MM.1S (cell line): ENCODE measurements around the gene UBR2.
"Not testable (repeated sequence)": the region's sequence is repeated elsewhere in the genome, so short reads cannot be mapped to it uniquely, and the experiment has no call there.

Source experiments
- DNase-seq: peaks from one replicate; pipeline ENCODE4 v3.0.0-alpha.2; 2015
- H2AFZ ChIP-seq: fragments of 300-600 bp; sonication (generic); 2 replicates; pipeline ENCODE4 v1.6.0; 2016; ENCODE audit warnings: antibody characterized with exemption, low read length
- H3F3A ChIP-seq: fragments of 300-600 bp; sonication (generic); 2 replicates; pipeline ENCODE4 v1.6.1; 2016; ENCODE audit warnings: mild to moderate bottlenecking, antibody characterized with exemption, low read length, moderate library complexity, mixed read lengths; ENCODE audit not compliant: insufficient read depth
- H3K27ac ChIP-seq: fragments of 300-600 bp; sonication (generic); 2 replicates; pipeline ENCODE4 v1.5.1; 2016; ENCODE audit warnings: mild to moderate bottlenecking, low read length
- H3K27me3 ChIP-seq: fragments of 300-600 bp; sonication (generic); replicated peaks from 2 replicates; pipeline ENCODE4 v1.6.0; 2016; ENCODE audit warnings: low read length; ENCODE audit not compliant: insufficient read depth
- H3K36me3 ChIP-seq: fragments of 300-600 bp; sonication (generic); replicated peaks from 2 replicates; pipeline ENCODE4 v1.6.1; 2016; ENCODE audit warnings: mild to moderate bottlenecking, low read length, mixed read lengths; ENCODE audit not compliant: insufficient read depth
- H3K4me1 ChIP-seq: fragments of 300-600 bp; sonication (generic); 2 replicates; pipeline ENCODE4 v1.6.1; 2016; ENCODE audit warnings: low read length, mixed read lengths
- H3K4me2 ChIP-seq: fragments of 300-600 bp; sonication (generic); 2 replicates; pipeline ENCODE4 v1.6.0; 2016; ENCODE audit warnings: low read depth, low read length
- H3K4me3 ChIP-seq: fragments of 300-600 bp; sonication (generic); 2 replicates; pipeline ENCODE4 v1.5.1; 2016; ENCODE audit warnings: low read length, mixed read lengths
- H3K79me2 ChIP-seq: fragments of 300-600 bp; sonication (generic); 2 replicates; pipeline ENCODE4 v1.6.1; 2016; ENCODE audit warnings: mixed run types, low read length, mixed read lengths
- H3K9ac ChIP-seq: fragments of 300-600 bp; sonication (generic); 2 replicates; pipeline ENCODE4 v1.6.1; 2016; ENCODE audit warnings: low read length, mixed read lengths
- H3K9me2 ChIP-seq: fragments of 300-600 bp; sonication (generic); replicated peaks from 2 replicates; pipeline ENCODE4 v1.6.1; 2016; ENCODE audit warnings: mild to moderate bottlenecking, low read length, mixed read lengths; ENCODE audit not compliant: insufficient read depth
- H3K9me3 ChIP-seq: fragments of 300-600 bp; sonication (generic); replicated peaks from 2 replicates; pipeline ENCODE4 v1.6.1; 2016; ENCODE audit warnings: mild to moderate bottlenecking, low read length, mixed read lengths; ENCODE audit not compliant: insufficient read depth
- H4K20me1 ChIP-seq: fragments of 300-600 bp; sonication (generic); 2 replicates; pipeline ENCODE4 v1.6.1; 2016; ENCODE audit warnings: mild to moderate bottlenecking, low read length, moderate library complexity, mixed read lengths; ENCODE audit not compliant: insufficient read depth
- EZH2 ChIP-seq: fragments of 300-600 bp; sonication (generic); optimal IDR thresholded peaks from 2 replicates; pipeline ENCODE3; 2017; ENCODE audit warnings: low read depth, mild to moderate bottlenecking, antibody characterized with exemption, low read length, mixed read lengths
- EZH2phosphoT487 ChIP-seq: fragments of 300-600 bp; sonication (generic); IDR thresholded peaks from 2 replicates; pipeline ENCODE4 v1.6.1; 2018; ENCODE audit warnings: antibody characterized with exemption, low read length
- TF ChIP-seq, protein P1 (sequence below): fragments of 300-600 bp; sonication (generic); IDR thresholded peaks from 2 replicates; pipeline ENCODE4 v1.5.1; 2016; ENCODE audit warnings: antibody characterized with exemption, low read length, mixed read lengths

The UBR2 gene

DNA sequence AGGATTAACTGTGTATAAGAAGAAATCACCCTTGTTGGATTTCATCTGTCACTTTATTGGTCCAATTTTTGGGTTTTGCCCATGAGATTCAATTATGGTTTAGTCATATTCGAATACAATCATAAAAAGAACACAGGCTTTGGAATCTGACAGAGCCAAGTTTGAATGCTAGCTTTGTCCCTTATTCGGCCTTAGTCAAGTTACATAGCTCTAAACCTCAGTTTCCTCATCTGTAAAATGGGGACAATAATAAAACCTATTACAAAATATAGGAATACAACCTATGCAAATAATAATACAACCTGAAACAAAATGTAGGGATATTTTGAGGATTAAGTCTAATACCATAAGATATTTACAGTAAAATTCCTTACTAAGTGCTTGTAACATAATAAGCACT, 100.9 kb downstream of the UBR2 start:
- Histone ChIP-seq H2AFZ (no peak overlapping the region), H3K36me3 (no peaks in the 10 kb centered on the region), H3K27ac (no peak overlapping the region), H3K4me3 (no peak overlapping the region), H3K9me3 (no peaks in the 10 kb centered on the region), H3F3A (peaks cover 3% of the 10 kb centered on the region; the same call in 1 of the 2 replicates), H3K4me2 (no peak overlapping the region), H3K27me3 (no peaks in the 10 kb centered on the region), H4K20me1 (no peaks in the 10 kb centered on the region), H3K4me1 (no peaks in the 10 kb centered on the region), H3K79me2 (no peaks in the 10 kb centered on the region), H3K9ac (no peak overlapping the region), H3K9me2 (no peaks in the 10 kb centered on the region)
- TF ChIP-seq EZH2 = no peak
- no peak for DNase-seq

DNA sequence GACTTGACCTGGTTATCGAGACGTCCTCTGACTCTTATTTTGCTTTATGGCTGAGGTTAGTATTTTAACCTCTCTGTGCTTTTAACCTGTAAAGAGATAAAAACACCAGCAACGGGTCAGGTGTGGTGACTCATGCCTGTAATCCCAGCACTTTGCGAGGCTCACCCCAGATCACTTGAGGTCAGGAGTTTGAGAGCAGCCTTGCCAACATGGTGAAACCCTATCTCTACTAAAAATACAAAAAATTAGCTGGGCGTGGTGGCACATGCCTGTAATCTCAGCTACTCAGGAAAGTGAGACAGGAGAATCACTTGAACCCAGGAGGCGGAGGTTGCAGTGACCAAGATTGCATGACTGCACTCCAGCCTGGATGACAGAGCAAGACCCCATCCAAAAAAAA, 110.5 kb downstream of the UBR2 start:
- not testable (repeated sequence) for DNase-seq, H3K36me3 ChIP-seq, H3K9ac ChIP-seq, H3K27me3 ChIP-seq, H2AFZ ChIP-seq, H3K9me3 ChIP-seq, H3K27ac ChIP-seq, H3K4me3 ChIP-seq, H3K9me2 ChIP-seq, H3K79me2 ChIP-seq, H3K4me2 ChIP-seq, H3K4me1 ChIP-seq, H4K20me1 ChIP-seq, H3F3A ChIP-seq

DNA sequence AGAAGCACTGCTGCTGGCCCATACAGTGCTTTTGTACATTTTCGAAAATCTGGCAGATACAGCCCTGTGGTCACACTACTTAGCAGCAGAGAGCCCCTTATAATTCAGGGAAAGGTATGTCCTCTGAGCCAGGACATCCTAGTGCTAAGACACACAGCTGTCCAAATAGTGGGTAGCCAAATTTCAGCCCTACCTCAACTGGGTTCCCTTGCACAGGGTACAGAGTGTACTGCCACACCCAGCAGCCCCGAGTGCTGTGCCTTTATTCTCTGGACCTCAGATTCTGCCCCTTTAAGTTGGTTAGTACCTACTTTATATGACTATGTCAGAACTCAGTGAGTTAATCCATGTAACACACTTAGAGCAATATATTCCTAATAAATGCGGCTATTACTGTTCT, 111.0 kb downstream of the UBR2 start:
- no peak overlapping the region for H3K4me3 ChIP-seq
- H3K36me3 ChIP-seq = peaks cover 7% of the 10 kb centered on the region
- H2AFZ ChIP-seq = no peak overlapping the region
- H3K27ac ChIP-seq = no peak overlapping the region
- TF ChIP-seq EZH2 (no peak), EZH2phosphoT487 (no peak)
- TF ChIP-seq, protein P1, sequence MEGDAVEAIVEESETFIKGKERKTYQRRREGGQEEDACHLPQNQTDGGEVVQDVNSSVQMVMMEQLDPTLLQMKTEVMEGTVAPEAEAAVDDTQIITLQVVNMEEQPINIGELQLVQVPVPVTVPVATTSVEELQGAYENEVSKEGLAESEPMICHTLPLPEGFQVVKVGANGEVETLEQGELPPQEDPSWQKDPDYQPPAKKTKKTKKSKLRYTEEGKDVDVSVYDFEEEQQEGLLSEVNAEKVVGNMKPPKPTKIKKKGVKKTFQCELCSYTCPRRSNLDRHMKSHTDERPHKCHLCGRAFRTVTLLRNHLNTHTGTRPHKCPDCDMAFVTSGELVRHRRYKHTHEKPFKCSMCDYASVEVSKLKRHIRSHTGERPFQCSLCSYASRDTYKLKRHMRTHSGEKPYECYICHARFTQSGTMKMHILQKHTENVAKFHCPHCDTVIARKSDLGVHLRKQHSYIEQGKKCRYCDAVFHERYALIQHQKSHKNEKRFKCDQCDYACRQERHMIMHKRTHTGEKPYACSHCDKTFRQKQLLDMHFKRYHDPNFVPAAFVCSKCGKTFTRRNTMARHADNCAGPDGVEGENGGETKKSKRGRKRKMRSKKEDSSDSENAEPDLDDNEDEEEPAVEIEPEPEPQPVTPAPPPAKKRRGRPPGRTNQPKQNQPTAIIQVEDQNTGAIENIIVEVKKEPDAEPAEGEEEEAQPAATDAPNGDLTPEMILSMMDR = no peak
- no peaks in the 10 kb centered on the region for H3K9me2 ChIP-seq
- no peaks in the 10 kb centered on the region for H3K4me1 ChIP-seq
- H3K9me3 ChIP-seq = no peaks in the 10 kb centered on the region
- no peak overlapping the region for H3K9ac ChIP-seq
- DNase-seq = no peak
- H3K27me3 ChIP-seq = no peaks in the 10 kb centered on the region
- no peaks in the 10 kb centered on the region for H3K79me2 ChIP-seq
- no peaks in the 10 kb centered on the region for H4K20me1 ChIP-seq
- H3K4me2 ChIP-seq = no peak overlapping the region
- H3F3A ChIP-seq = no peaks in the 10 kb centered on the region

DNA sequence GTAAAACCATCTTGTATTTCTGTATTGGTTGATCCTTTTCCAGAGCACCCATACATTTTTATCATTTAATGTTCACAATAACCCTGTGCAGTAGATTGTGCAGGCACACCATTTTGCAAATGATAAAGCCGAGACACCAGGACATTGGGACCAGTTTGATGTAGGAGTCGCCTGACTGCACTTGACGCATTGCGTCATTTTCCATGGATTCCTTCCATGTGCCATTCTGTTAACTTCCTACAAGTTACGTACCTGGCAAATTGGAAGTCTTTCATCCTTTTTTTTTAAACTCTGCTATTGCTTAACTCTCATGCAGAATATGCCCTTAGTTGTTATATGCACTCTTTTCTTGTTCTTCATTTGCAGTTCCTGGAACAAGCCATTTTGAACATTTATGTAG, 115.5 kb downstream of the UBR2 start:
- no peak for DNase-seq
- no peaks in the 10 kb centered on the region for H3K4me1 ChIP-seq
- no peak overlapping the region for H2AFZ ChIP-seq
- no peaks in the 10 kb centered on the region for H3K9me2 ChIP-seq
- no peak overlapping the region for H3K9ac ChIP-seq
- no peak overlapping the region for H3K4me2 ChIP-seq
- H4K20me1 ChIP-seq = no peaks in the 10 kb centered on the region
- no peaks in the 10 kb centered on the region for H3K9me3 ChIP-seq
- no peaks in the 10 kb centered on the region for H3F3A ChIP-seq
- H3K4me3 ChIP-seq = no peak overlapping the region
- H3K27me3 ChIP-seq = no peaks in the 10 kb centered on the region
- no peaks in the 10 kb centered on the region; the same call in 1 of the 2 replicates for H3K36me3 ChIP-seq
- no peak overlapping the region for H3K27ac ChIP-seq
- TF ChIP-seq, protein P1 = no peak
- no peak for TF ChIP-seq EZH2phosphoT487
- TF ChIP-seq EZH2 = no peak
- no peaks in the 10 kb centered on the region for H3K79me2 ChIP-seq
